Cardiac muscle cell (in vitro differentiated cells and primary cell): Measurements from ENCODE around the gene CHID1. TPM values are rescaled to one million over a fixed set of nuclear protein-coding genes. Genes with fewer than 3 reads are reported as not detected.

Experiments
- DNase-seq, 2 donors: peaks; one replicate each; pipeline versions ENCODE4 v3.0.0 to v3.0.0-alpha.2; 2010 to 2017; ENCODE audit warnings: low read depth in 1 of 2, low spot score in 1 of 2
- H3K27ac ChIP-seq: fragments of 200-600 bp; sonication (generic); 2 replicates; pipeline ENCODE4 v1.5.1; 2016
- H3K27me3 ChIP-seq: fragments of 200-600 bp; sonication (generic); 2 replicates; pipeline ENCODE4 v1.6.0; 2016; ENCODE audit warnings: control low read depth
- H3K36me3 ChIP-seq: fragments of 200-600 bp; sonication (generic); 2 replicates; pipeline ENCODE4 v1.5.1; 2016; ENCODE audit warnings: control low read depth
- H3K4me1 ChIP-seq: fragments of 200-600 bp; sonication (generic); 2 replicates; pipeline ENCODE4 v1.8.1; 2017; ENCODE audit warnings: low read depth, mild to moderate bottlenecking, mixed run types
- H3K4me3 ChIP-seq: fragments of 200-600 bp; sonication (generic); 2 replicates; pipeline ENCODE4 v1.5.1; 2016; ENCODE audit warnings: mild to moderate bottlenecking
- H3K9me3 ChIP-seq: fragments of 200-600 bp; sonication (generic); 2 replicates; pipeline ENCODE4 v1.5.1; 2017; ENCODE audit warnings: low read depth, mild to moderate bottlenecking, control low read depth
- CTCF ChIP-seq: IDR thresholded peaks from 2 replicates; pipeline ENCODE4 v1.5.1; 2012; ENCODE audit warnings: low read depth, mild to moderate bottlenecking, low read length
- polyA plus RNA-seq: library from polyadenylated mRNA; unstranded; fragments of >200 nt; fragmentation: Nextera tagmentation; extraction: Ambion mirVana; gene quantifications from 2 replicates; pipeline ENCODE4 v1.2.1, GENCODE V29; 2016
- total RNA-seq: library from RNA; depleted of rRNA; stranded (reverse); fragments of >200 nt; gene quantifications from 2 replicates; pipeline ENCODE4 v1.2.3, GENCODE V29; 2016

Gene CHID1
- total and polyA plus RNA-seq, 2 experiments from 2014 or later = 67.7 to 145 TPM

GRCh38 chr11:828506-829175 lies 82.0 kb downstream of the CHID1 start:
- H3K4me1 ChIP-seq = peaks cover 30% of the 10 kb centered on the region
- DNase-seq = no peak
- H3K36me3 ChIP-seq = peaks cover 7% of the 10 kb centered on the region
- H3K27ac ChIP-seq = no peak overlapping the region
- H3K4me3 ChIP-seq = no peak overlapping the region
- TF ChIP-seq CTCF = no peak
- no peaks in the 10 kb centered on the region for H3K9me3 ChIP-seq
- H3K27me3 ChIP-seq = peaks cover 29% of the 10 kb centered on the region

GRCh38 chr11:827897-828192 lies 82.8 kb downstream of the CHID1 start, which contains the start of gene CRACR2B:
CRACR2B (plus strand) TSS chr11:827919; CDS start chr11:828608, 689 bp downstream.
- Histone ChIP-seq H3K4me1 (peaks cover 30% of the 10 kb centered on the region), H3K4me3 (peak within 1 kb of the TSS; percentile 27), H3K36me3 (peaks cover 7% of the 10 kb centered on the region), H3K27ac (peak within 1 kb of the TSS; percentile 27), H3K9me3 (no peaks in the 10 kb centered on the region), H3K27me3 (peaks cover 29% of the 10 kb centered on the region)
- DNase-seq = no peak
- TF ChIP-seq CTCF = no peak

GRCh38 chr11:827146-827896 lies 83.3 kb downstream of the CHID1 start:
- no peaks in the 10 kb centered on the region for H3K9me3 ChIP-seq
- no peak for TF ChIP-seq CTCF
- H3K36me3 ChIP-seq = peaks cover 7% of the 10 kb centered on the region
- H3K27me3 ChIP-seq = peaks cover 29% of the 10 kb centered on the region
- peak overlapping the region; percentile 27 for H3K27ac ChIP-seq
- peak overlapping the region; percentile 27 for H3K4me3 ChIP-seq
- peaks cover 30% of the 10 kb centered on the region for H3K4me1 ChIP-seq
- peak in 1 of 2 donors; percentile 67 for DNase-seq

GRCh38 chr11:826836-827145 lies 83.8 kb downstream of the CHID1 start:
- H3K4me1 ChIP-seq = peaks cover 30% of the 10 kb centered on the region
- TF ChIP-seq CTCF = no peak
- H3K4me3 ChIP-seq = peak overlapping the region; percentile 27
- H3K27ac ChIP-seq = peak overlapping the region; percentile 27
- peaks cover 29% of the 10 kb centered on the region for H3K27me3 ChIP-seq
- H3K36me3 ChIP-seq = peaks cover 7% of the 10 kb centered on the region
- no peaks in the 10 kb centered on the region for H3K9me3 ChIP-seq
- no peak for DNase-seq

GRCh38 chr11:826227-826621 lies 84.4 kb downstream of the CHID1 start:
- Histone ChIP-seq H3K27me3 (peaks cover 24% of the 10 kb centered on the region), H3K36me3 (peaks cover 7% of the 10 kb centered on the region), H3K9me3 (no peaks in the 10 kb centered on the region), H3K4me1 (peaks cover 28% of the 10 kb centered on the region), H3K27ac (no peak overlapping the region), H3K4me3 (peak overlapping the region; percentile 27)
- no peak for TF ChIP-seq CTCF
- DNase-seq = no peak
